ENCODE results near the gene CHRNA10. TPM values are rescaled to one million over a fixed set of nuclear protein-coding genes. Genes with fewer than 3 reads are reported as not detected.

Gene CHRNA10
- total RNA-seq, 1 experiment from 2014 or later: 3.6 TPM

DNA sequence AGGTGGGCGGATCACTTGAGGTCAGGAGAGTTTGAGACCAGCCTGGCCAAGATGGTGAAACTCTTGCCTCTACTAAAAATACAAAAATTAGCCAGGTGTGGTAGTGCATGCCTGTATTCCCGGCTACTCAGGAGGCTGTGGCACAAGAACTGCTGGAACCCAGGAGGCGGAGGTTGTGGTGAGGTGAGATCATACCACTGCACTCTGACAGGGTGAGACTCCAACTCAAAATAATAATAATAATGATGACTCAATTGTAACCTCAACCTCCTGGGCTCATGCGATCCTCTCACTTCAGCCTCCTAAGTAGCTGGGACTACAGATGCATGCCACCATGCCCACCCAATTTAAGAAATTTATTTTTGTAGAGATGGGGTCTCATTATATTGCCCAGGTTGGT, 15.6 kb upstream of the CHRNA10 start:
- H3K4me1 ChIP-seq: no peaks in the 10 kb centered on the region
- no peak overlapping the region for H3K4me3 Mint-ChIP-seq (ENCODE audit: unreplicated experiment)
- no peaks in the 10 kb centered on the region for H3K4me1 Mint-ChIP-seq (ENCODE audit: low read depth, unreplicated experiment)
- H3K36me3 ChIP-seq (ENCODE audit: control insufficient read depth, insufficient read depth, low read length): peaks cover 5% of the 10 kb centered on the region
- H3K27me3 ChIP-seq (replicated peaks; ENCODE audit: control insufficient read depth, insufficient read depth, low read length): no peaks in the 10 kb centered on the region
- no peak for TF ChIP-seq CTCF (IDR thresholded peaks at IDR 0.05; ENCODE audit: insufficient read depth in 1 of 2, low read depth in 1 of 2, low read length in 1 of 2, severe bottlenecking in 1 of 2, unreplicated experiment in 1 of 2)
- peaks cover 93% of the 10 kb centered on the region for H3K36me3 Mint-ChIP-seq (ENCODE audit: insufficient read depth, unreplicated experiment)
- no peak overlapping the region for H3K4me3 ChIP-seq (ENCODE audit: low read depth, low read length)
- no peaks in the 10 kb centered on the region for H3K9me3 ChIP-seq
- intact Hi-C loops (cut with micrococcal nuclease; ENCODE audit: unreplicated experiment): no loop called here
- H3K27ac Mint-ChIP-seq (ENCODE audit: unreplicated experiment): no peak overlapping the region
- ChIA-PET POLR2A (no interaction called here), CTCF (no interaction called here)
- no peaks in the 10 kb centered on the region for H3K27me3 Mint-ChIP-seq (ENCODE audit: insufficient read depth, unreplicated experiment)
- BruUV-seq (replicated peaks): no TSS peak
- no peak for DNase-seq
- no peaks in the 10 kb centered on the region for H3K9me3 Mint-ChIP-seq (ENCODE audit: unreplicated experiment)

DNA sequence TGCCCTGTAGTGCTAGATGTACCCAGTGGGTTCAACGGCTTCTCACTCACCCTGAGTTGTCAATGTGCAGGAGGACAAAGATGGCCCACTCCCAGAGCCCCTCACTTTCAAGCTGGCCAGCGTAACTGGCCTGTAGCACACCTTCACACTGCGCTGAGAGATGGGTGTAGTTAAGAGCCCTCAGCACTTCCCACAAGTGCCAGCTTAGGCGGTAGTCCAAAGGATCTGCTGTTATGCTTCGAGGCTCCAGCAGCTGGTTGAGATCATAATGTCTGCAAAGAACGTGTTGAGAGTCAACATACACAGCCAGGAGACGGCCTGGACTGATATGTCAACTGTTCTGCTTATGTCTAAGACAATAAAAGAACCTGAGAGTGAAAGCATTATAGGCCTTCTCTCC, 14.7 kb upstream of the CHRNA10 start:
- Histone ChIP-seq H3K36me3 (ENCODE audit: control insufficient read depth, insufficient read depth, low read length) (peaks cover 5% of the 10 kb centered on the region), H3K27me3 (replicated peaks; ENCODE audit: control insufficient read depth, insufficient read depth, low read length) (no peaks in the 10 kb centered on the region), H3K4me1 (no peaks in the 10 kb centered on the region), H3K4me3 (ENCODE audit: low read depth, low read length) (no peak overlapping the region), H3K9me3 (no peaks in the 10 kb centered on the region)
- intact Hi-C loops (cut with micrococcal nuclease; ENCODE audit: unreplicated experiment): no loop called here
- ChIA-PET CTCF (no interaction called here), POLR2A (no interaction called here)
- Mint-ChIP-seq H3K36me3 (ENCODE audit: insufficient read depth, unreplicated experiment) (peaks cover 93% of the 10 kb centered on the region), H3K27ac (ENCODE audit: unreplicated experiment) (no peak overlapping the region), H3K27me3 (ENCODE audit: insufficient read depth, unreplicated experiment) (no peaks in the 10 kb centered on the region), H3K4me1 (ENCODE audit: low read depth, unreplicated experiment) (no peaks in the 10 kb centered on the region), H3K9me3 (ENCODE audit: unreplicated experiment) (no peaks in the 10 kb centered on the region), H3K4me3 (ENCODE audit: unreplicated experiment) (no peak overlapping the region)
- BruUV-seq (replicated peaks): no TSS peak
- DNase-seq: no peak
- TF ChIP-seq CTCF (IDR thresholded peaks at IDR 0.05; ENCODE audit: insufficient read depth in 1 of 2, low read depth in 1 of 2, low read length in 1 of 2, severe bottlenecking in 1 of 2, unreplicated experiment in 1 of 2): no peak

GRCh38 chr11:3684819-3685172, 13.6 kb upstream of the CHRNA10 start:
- BruUV-seq (replicated peaks): no TSS peak
- ChIA-PET CTCF (interaction anchor here (1.4 kb wide), 1 partner anchor 124 kb away, joined by 7 read pairs; the partner anchor contains the start of gene PGAP2), POLR2A (no interaction called here)
- no peak overlapping the region for H3K4me3 Mint-ChIP-seq (ENCODE audit: unreplicated experiment)
- intact Hi-C loops (cut with micrococcal nuclease; ENCODE audit: unreplicated experiment): no loop called here
- Histone ChIP-seq H3K27me3 (replicated peaks; ENCODE audit: control insufficient read depth, insufficient read depth, low read length) (no peaks in the 10 kb centered on the region), H3K4me3 (ENCODE audit: low read depth, low read length) (no peak overlapping the region), H3K9me3 (no peaks in the 10 kb centered on the region), H3K36me3 (ENCODE audit: control insufficient read depth, insufficient read depth, low read length) (peaks cover 6% of the 10 kb centered on the region), H3K4me1 (no peaks in the 10 kb centered on the region)
- no peaks in the 10 kb centered on the region for H3K27me3 Mint-ChIP-seq (ENCODE audit: insufficient read depth, unreplicated experiment)
- H3K27ac Mint-ChIP-seq (ENCODE audit: unreplicated experiment): no peak overlapping the region
- H3K36me3 Mint-ChIP-seq (ENCODE audit: insufficient read depth, unreplicated experiment): peaks cover 93% of the 10 kb centered on the region
- DNase-seq: no peak
- no peak for TF ChIP-seq CTCF (IDR thresholded peaks at IDR 0.05; ENCODE audit: insufficient read depth in 1 of 2, low read depth in 1 of 2, low read length in 1 of 2, severe bottlenecking in 1 of 2, unreplicated experiment in 1 of 2)
- no peaks in the 10 kb centered on the region for H3K4me1 Mint-ChIP-seq (ENCODE audit: low read depth, unreplicated experiment)
- H3K9me3 Mint-ChIP-seq (ENCODE audit: unreplicated experiment): no peaks in the 10 kb centered on the region

Data from Caco-2 (cell line).